GM19455 (cell line): ENCODE results near the gene CIART.
A peak's percentile ranks its signal among the peaks of the same experiment; 100 is the strongest.
"Not testable (repeated sequence)": the region's sequence is repeated elsewhere in the genome, so short reads cannot be mapped to it uniquely, and the experiment has no call there.

Source experiments
- ATAC-seq: cut with Tn5 transposase; IDR thresholded peaks from one replicate; pipeline ENCODE4 v1.9.1; 2021; ENCODE audit not compliant: unreplicated experiment

CIART gene

GRCh38 chr1:150281758-150282557 is at the start of gene CIART:
Gene CIART (plus strand): TSS chr1:150282554. CDS start chr1:150283268, 714 bp downstream.
- ATAC-seq: no peak

- not testable (repeated sequence) for ATAC-seq
These were observed 49.4 kb upstream of the CIART start for GRCh38 chr1:150232921-150233320.

GRCh38 chr1:150233359-150234308 is 48.7 kb upstream of the CIART start:
- ATAC-seq: no peak

- no peak for ATAC-seq
These were observed 48.1 kb upstream of the CIART start for GRCh38 chr1:150234309-150234565.

- ATAC-seq: peak; percentile 41
These were observed 47.6 kb upstream of the CIART start for GRCh38 chr1:150234566-150235293.

GRCh38 chr1:150235294-150235851 is 47.0 kb upstream of the CIART start:
- no peak for ATAC-seq

- ATAC-seq: peak; percentile 88
These were observed 46.3 kb upstream of the CIART start, which contains the start of gene ANP32E for GRCh38 chr1:150235852-150236613. Gene ANP32E (minus strand): TSS chr1:150236112. CDS start chr1:150235786, 326 bp downstream.

- ATAC-seq: no peak
These were observed 45.7 kb upstream of the CIART start for GRCh38 chr1:150236614-150237100.

GRCh38 chr1:150237176-150237575 is 45.2 kb upstream of the CIART start:
- not testable (repeated sequence) for ATAC-seq

- ATAC-seq: no peak
These were observed 44.6 kb upstream of the CIART start for GRCh38 chr1:150237746-150238145.

GRCh38 chr1:150243003-150243402 is 39.4 kb upstream of the CIART start:
- no peak for ATAC-seq

GRCh38 chr1:150249936-150250335 is 32.4 kb upstream of the CIART start:
- ATAC-seq: no peak

GRCh38 chr1:150256198-150256553 is 26.2 kb upstream of the CIART start:
- no peak for ATAC-seq

- ATAC-seq: no peak
These were observed 25.6 kb upstream of the CIART start for GRCh38 chr1:150256554-150257341.

- no peak for ATAC-seq
These were observed 24.4 kb upstream of the CIART start, which contains the start of gene CA14 for GRCh38 chr1:150257624-150258585. Gene CA14 (plus strand): TSS chr1:150257774. CDS start chr1:150258129, 355 bp downstream.

GRCh38 chr1:150259217-150259616 is 23.1 kb upstream of the CIART start:
- no peak for ATAC-seq

- ATAC-seq: no peak
These were observed 22.3 kb upstream of the CIART start for GRCh38 chr1:150259758-150260669.
